Fibroblast of mammary gland (primary cell): ENCODE measurements around the gene ZSCAN21.

ENCODE experiments used
- DNase-seq: peaks from one replicate; pipeline ENCODE4 v3.0.0-alpha.2; 2010; ENCODE audit warnings: low read depth
- H3K4me3 ChIP-seq: 2 replicates; pipeline ENCODE4 v1.5.1; 2011; ENCODE audit warnings: low read depth, mild to moderate bottlenecking, low read length, moderate library complexity; ENCODE audit not compliant: control insufficient read depth
- CTCF ChIP-seq: conservative IDR thresholded peaks from 2 replicates; pipeline ENCODE4 v1.5.1; 2011; ENCODE audit warnings: low read depth, low read length, inconsistent platforms; ENCODE audit not compliant: control insufficient read depth, insufficient read depth

Gene ZSCAN21

GRCh38 chr7:100048680-100049079 is 894 bp upstream of the ZSCAN21 start:
- H3K4me3 ChIP-seq: no peak overlapping the region
- TF ChIP-seq CTCF: no peak
- no peak for DNase-seq

GRCh38 chr7:100051611-100052010 is 2.0 kb downstream of the ZSCAN21 start:
- H3K4me3 ChIP-seq: no peak overlapping the region
- TF ChIP-seq CTCF: no peak
- no peak for DNase-seq

- peak; percentile 86 for DNase-seq
- TF ChIP-seq CTCF: peak; percentile 17
Measured at GRCh38 chr7:100053215-100053614, 3.6 kb downstream of the ZSCAN21 start.

GRCh38 chr7:100057006-100057405 is 7.4 kb downstream of the ZSCAN21 start:
- no peak for TF ChIP-seq CTCF
- no peak overlapping the region for H3K4me3 ChIP-seq
- no peak for DNase-seq

More at GRCh38 chr7:100053215-100053614, 3.6 kb downstream of the ZSCAN21 start:
- H3K4me3 ChIP-seq: no peak overlapping the region

GRCh38 chr7:100059251-100059739 is 9.7 kb downstream of the ZSCAN21 start:
- TF ChIP-seq CTCF: no peak
- H3K4me3 ChIP-seq: no peak overlapping the region
- DNase-seq: no peak

GRCh38 chr7:100061518-100062193 is 12.1 kb downstream of the ZSCAN21 start:
- no peak for DNase-seq
- TF ChIP-seq CTCF: no peak
- H3K4me3 ChIP-seq: no peak overlapping the region

GRCh38 chr7:100063376-100063775 is 13.8 kb downstream of the ZSCAN21 start:
- no peak overlapping the region for H3K4me3 ChIP-seq
- no peak for DNase-seq
- TF ChIP-seq CTCF: no peak
